ENCODE data around the gene CIBAR2.

The CIBAR2 gene

GRCh38 chr16:85150331-85150940 is 38.2 kb upstream of the CIBAR2 start:
- no peak overlapping the region for H3K4me3 ChIP-seq (ENCODE audit: low read depth, low read length)

GRCh38 chr16:85149776-85150175 is 37.5 kb upstream of the CIBAR2 start:
- H3K4me3 ChIP-seq (ENCODE audit: low read depth, low read length): no peak overlapping the region
- TF ChIP-seq CTCF (IDR thresholded peaks at IDR 0.05; ENCODE audit: low read depth, low read length): no peak

More at GRCh38 chr16:85150331-85150940, 38.2 kb upstream of the CIBAR2 start:
- no peak for TF ChIP-seq CTCF (IDR thresholded peaks at IDR 0.05; ENCODE audit: low read depth, low read length)

GRCh38 chr16:85148931-85149330 is 36.7 kb upstream of the CIBAR2 start:
- H3K4me3 ChIP-seq (ENCODE audit: low read depth, low read length): no peak overlapping the region
- no peak for TF ChIP-seq CTCF (IDR thresholded peaks at IDR 0.05; ENCODE audit: low read depth, low read length)

GRCh38 chr16:85146922-85147651 is 34.8 kb upstream of the CIBAR2 start:
- no peak for TF ChIP-seq CTCF (IDR thresholded peaks at IDR 0.05; ENCODE audit: low read depth, low read length)
- H3K4me3 ChIP-seq (ENCODE audit: low read depth, low read length): no peak overlapping the region

GRCh38 chr16:85146532-85146797 is 34.2 kb upstream of the CIBAR2 start:
- no peak overlapping the region for H3K4me3 ChIP-seq (ENCODE audit: low read depth, low read length)
- no peak for TF ChIP-seq CTCF (IDR thresholded peaks at IDR 0.05; ENCODE audit: low read depth, low read length)

- H3K4me3 ChIP-seq (ENCODE audit: low read depth, low read length): no peak overlapping the region
- TF ChIP-seq CTCF (IDR thresholded peaks at IDR 0.05; ENCODE audit: low read depth, low read length): no peak
Measured at GRCh38 chr16:85145734-85146531, 33.7 kb upstream of the CIBAR2 start.

GRCh38 chr16:85145188-85145587 is 32.9 kb upstream of the CIBAR2 start:
- TF ChIP-seq CTCF (IDR thresholded peaks at IDR 0.05; ENCODE audit: low read depth, low read length): no peak
- H3K4me3 ChIP-seq (ENCODE audit: low read depth, low read length): no peak overlapping the region
